ENCODE data around the gene RNF214.

GRCh38 chr11:117230999-117231841 lies 1.3 kb upstream of the RNF214 start:
- TF ChIP-seq SPI1 (IDR thresholded peaks at IDR 0.05; ENCODE audit: low read depth, low read length), result no peak
- no peak for TF ChIP-seq POU2F2 (IDR thresholded peaks at IDR 0.05; ENCODE audit: low read depth, low read length)
